ENCODE measurements around the gene CFP.

The CFP gene

GRCh38 chrX:47633689-47634590, 4.2 kb upstream of the CFP start:
- Histone ChIP-seq H3K27ac (ENCODE audit: low read depth, low read length) (no peak overlapping the region), H3K4me3 (ENCODE audit: low read length) (no peak overlapping the region), H3K9ac (ENCODE audit: low read length) (no peak overlapping the region), H3K4me1 (ENCODE audit: control insufficient read depth, insufficient read depth, low read length) (no peaks in the 10 kb centered on the region), H3K36me3 (ENCODE audit: control insufficient read depth, insufficient read depth, low read length) (no peaks in the 10 kb centered on the region), H3K27me3 (ENCODE audit: control insufficient read depth, insufficient read depth, low read length) (no peaks in the 10 kb centered on the region)

- no peaks in the 10 kb centered on the region for H3K4me1 ChIP-seq (ENCODE audit: control insufficient read depth, insufficient read depth, low read length)
- H3K36me3 ChIP-seq (ENCODE audit: control insufficient read depth, insufficient read depth, low read length): no peaks in the 10 kb centered on the region
- no peak overlapping the region for H3K4me3 ChIP-seq (ENCODE audit: low read length)
- no peaks in the 10 kb centered on the region for H3K27me3 ChIP-seq (ENCODE audit: control insufficient read depth, insufficient read depth, low read length)
- H3K9ac ChIP-seq (ENCODE audit: low read length): no peak overlapping the region
- H3K27ac ChIP-seq (ENCODE audit: low read depth, low read length): no peak overlapping the region
These were observed 2.9 kb upstream of the CFP start for GRCh38 chrX:47632666-47633065.

DNA sequence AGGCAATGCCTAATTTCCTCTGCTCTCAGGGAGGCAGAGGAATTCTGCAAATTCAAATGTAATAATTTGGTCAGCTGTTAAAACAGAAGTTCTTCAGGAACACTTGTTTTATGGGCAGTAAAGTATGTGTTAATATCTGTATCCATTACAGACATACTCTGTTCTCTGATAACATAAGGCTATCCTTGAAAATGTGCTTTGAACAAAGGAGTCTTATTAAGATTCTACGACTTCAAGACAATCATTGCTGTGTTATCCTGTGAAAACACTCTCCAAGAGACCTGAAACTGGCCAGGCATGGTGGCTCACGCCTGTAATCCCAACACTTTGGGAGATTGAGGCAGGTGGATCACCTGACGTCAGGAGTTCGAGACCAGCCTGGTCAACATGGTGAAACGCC, 1.9 kb upstream of the CFP start:
- H3K27me3 ChIP-seq (ENCODE audit: control insufficient read depth, insufficient read depth, low read length): no peaks in the 10 kb centered on the region
- no peak overlapping the region for H3K9ac ChIP-seq (ENCODE audit: low read length)
- H3K36me3 ChIP-seq (ENCODE audit: control insufficient read depth, insufficient read depth, low read length): no peaks in the 10 kb centered on the region
- H3K4me1 ChIP-seq (ENCODE audit: control insufficient read depth, insufficient read depth, low read length): no peaks in the 10 kb centered on the region
- no peak overlapping the region for H3K4me3 ChIP-seq (ENCODE audit: low read length)
- no peak overlapping the region for H3K27ac ChIP-seq (ENCODE audit: low read depth, low read length)

DNA sequence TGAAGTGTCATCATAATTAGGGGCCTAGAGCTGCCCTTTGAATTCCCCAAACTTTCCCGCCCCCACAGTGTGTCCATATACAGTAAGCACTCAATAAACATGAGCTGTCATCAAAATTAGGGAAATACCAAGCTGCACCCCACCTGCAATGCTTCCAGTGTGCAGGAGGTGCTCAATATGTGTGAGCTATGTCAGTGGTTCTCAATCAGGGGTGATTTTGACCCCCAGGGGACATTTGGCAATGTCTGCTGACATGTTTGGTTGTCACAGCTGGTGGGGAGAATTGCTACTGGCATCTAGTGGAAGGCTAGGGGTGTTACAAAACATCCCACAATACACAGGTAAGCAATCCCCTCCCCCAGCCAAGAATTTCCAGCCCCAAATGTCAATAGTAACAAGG, 748 bp downstream of the CFP start:
- Histone ChIP-seq H3K4me1 (ENCODE audit: control insufficient read depth, insufficient read depth, low read length) (no peaks in the 10 kb centered on the region), H3K4me3 (ENCODE audit: low read length) (no peak overlapping the region), H3K36me3 (ENCODE audit: control insufficient read depth, insufficient read depth, low read length) (no peaks in the 10 kb centered on the region), H3K27me3 (ENCODE audit: control insufficient read depth, insufficient read depth, low read length) (no peaks in the 10 kb centered on the region), H3K9ac (ENCODE audit: low read length) (no peak overlapping the region), H3K27ac (ENCODE audit: low read depth, low read length) (no peak overlapping the region)

GRCh38 chrX:47625365-47625764, 4.4 kb downstream of the CFP start:
- Histone ChIP-seq H3K4me3 (ENCODE audit: low read length) (no peak overlapping the region), H3K9ac (ENCODE audit: low read length) (no peak overlapping the region), H3K4me1 (ENCODE audit: control insufficient read depth, insufficient read depth, low read length) (no peaks in the 10 kb centered on the region), H3K27me3 (ENCODE audit: control insufficient read depth, insufficient read depth, low read length) (no peaks in the 10 kb centered on the region), H3K36me3 (ENCODE audit: control insufficient read depth, insufficient read depth, low read length) (no peaks in the 10 kb centered on the region), H3K27ac (ENCODE audit: low read depth, low read length) (no peak overlapping the region)

GRCh38 chrX:47623540-47624027, 6.1 kb downstream of the CFP start:
- H3K36me3 ChIP-seq (ENCODE audit: control insufficient read depth, insufficient read depth, low read length): no peaks in the 10 kb centered on the region
- H3K9ac ChIP-seq (ENCODE audit: low read length): no peak overlapping the region
- peak overlapping the region; percentile 32 for H3K4me3 ChIP-seq (ENCODE audit: low read length)
- H3K27ac ChIP-seq (ENCODE audit: low read depth, low read length): no peak overlapping the region
- no peaks in the 10 kb centered on the region for H3K4me1 ChIP-seq (ENCODE audit: control insufficient read depth, insufficient read depth, low read length)
- no peaks in the 10 kb centered on the region for H3K27me3 ChIP-seq (ENCODE audit: control insufficient read depth, insufficient read depth, low read length)

- no peak overlapping the region for H3K9ac ChIP-seq (ENCODE audit: low read length)
- H3K27me3 ChIP-seq (ENCODE audit: control insufficient read depth, insufficient read depth, low read length): no peaks in the 10 kb centered on the region
- H3K4me3 ChIP-seq (ENCODE audit: low read length): no peak overlapping the region
- H3K36me3 ChIP-seq (ENCODE audit: control insufficient read depth, insufficient read depth, low read length): no peaks in the 10 kb centered on the region
- H3K4me1 ChIP-seq (ENCODE audit: control insufficient read depth, insufficient read depth, low read length): no peaks in the 10 kb centered on the region
- no peak overlapping the region for H3K27ac ChIP-seq (ENCODE audit: low read depth, low read length)
These were observed 7.9 kb downstream of the CFP start for GRCh38 chrX:47621851-47622250.

DNA sequence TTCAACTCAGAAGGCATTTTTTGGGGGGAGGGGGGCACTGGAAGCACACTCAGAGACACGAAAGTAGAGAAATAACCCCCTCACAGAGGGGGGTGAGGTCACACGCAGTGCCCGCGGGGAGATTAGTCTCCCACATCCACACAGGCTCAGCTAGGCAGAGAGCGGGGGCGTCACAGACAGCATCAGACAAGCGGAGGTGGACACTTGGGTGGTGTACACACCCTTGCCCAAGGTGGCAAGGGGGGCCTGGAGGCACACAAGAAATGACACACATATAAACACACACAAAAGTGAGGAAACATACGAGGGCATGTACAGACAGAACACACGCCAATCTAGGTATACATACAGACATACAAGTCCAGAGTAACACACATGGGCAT, 9.4 kb downstream of the CFP start:
- Histone ChIP-seq H3K27me3 (ENCODE audit: control insufficient read depth, insufficient read depth, low read length) (no peaks in the 10 kb centered on the region), H3K9ac (ENCODE audit: low read length) (no peak overlapping the region), H3K4me1 (ENCODE audit: control insufficient read depth, insufficient read depth, low read length) (no peaks in the 10 kb centered on the region), H3K36me3 (ENCODE audit: control insufficient read depth, insufficient read depth, low read length) (no peaks in the 10 kb centered on the region), H3K27ac (ENCODE audit: low read depth, low read length) (no peak overlapping the region), H3K4me3 (ENCODE audit: low read length) (no peak overlapping the region)

DNA sequence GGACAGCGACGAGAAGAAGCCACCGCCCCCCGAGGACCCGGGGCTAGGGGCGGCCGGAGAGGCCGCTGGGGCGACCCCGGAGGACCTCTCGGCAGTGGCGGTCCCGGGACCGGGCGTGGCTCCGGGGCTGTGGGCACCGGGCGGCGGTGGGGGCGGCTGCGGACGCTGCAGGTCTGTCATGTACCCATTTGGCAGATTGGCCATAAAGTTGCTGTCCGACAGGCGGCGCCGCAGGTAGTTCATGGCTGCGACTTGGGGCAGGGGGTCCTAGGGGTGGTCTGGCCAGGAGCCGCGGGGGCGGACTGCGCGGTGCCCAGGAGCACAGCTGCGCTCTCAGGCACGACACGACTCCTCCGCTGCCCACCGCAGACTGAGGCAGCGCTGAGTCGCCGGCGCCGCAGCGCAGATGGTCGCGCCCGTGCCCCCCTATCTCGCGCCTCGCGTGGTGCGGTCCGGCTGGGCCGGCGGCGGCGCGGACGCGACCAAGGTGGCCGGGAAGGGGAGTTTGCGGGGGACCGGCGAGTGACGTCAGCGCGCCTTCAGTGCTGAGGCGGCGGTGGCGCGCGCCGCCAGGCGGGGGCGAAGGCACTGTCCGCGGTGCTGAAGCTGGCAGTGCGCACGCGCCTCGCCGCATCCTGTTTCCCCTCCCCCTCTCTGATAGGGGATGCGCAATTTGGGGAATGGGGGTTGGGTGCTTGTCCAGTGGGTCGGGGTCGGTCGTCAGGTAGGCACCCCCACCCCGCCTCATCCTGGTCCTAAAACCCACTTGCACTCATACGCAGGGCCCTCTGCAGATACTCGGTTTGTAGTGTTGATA, 10.0 kb downstream of the CFP start, which contains the start of gene SYN1:
Gene SYN1 (minus strand): TSS at position 372 of the 817 bp plus-strand sequence. CDS start 129 bp downstream, at position 243.
- Histone ChIP-seq H3K27me3 (ENCODE audit: control insufficient read depth, insufficient read depth, low read length) (no peaks in the 10 kb centered on the region), H3K4me1 (ENCODE audit: control insufficient read depth, insufficient read depth, low read length) (no peaks in the 10 kb centered on the region), H3K27ac (ENCODE audit: low read depth, low read length) (no peak within 1 kb of the TSS), H3K36me3 (ENCODE audit: control insufficient read depth, insufficient read depth, low read length) (no peaks in the 10 kb centered on the region), H3K4me3 (ENCODE audit: low read length) (peak within 1 kb of the TSS; percentile 52), H3K9ac (ENCODE audit: low read length) (no peak within 1 kb of the TSS)

DNA sequence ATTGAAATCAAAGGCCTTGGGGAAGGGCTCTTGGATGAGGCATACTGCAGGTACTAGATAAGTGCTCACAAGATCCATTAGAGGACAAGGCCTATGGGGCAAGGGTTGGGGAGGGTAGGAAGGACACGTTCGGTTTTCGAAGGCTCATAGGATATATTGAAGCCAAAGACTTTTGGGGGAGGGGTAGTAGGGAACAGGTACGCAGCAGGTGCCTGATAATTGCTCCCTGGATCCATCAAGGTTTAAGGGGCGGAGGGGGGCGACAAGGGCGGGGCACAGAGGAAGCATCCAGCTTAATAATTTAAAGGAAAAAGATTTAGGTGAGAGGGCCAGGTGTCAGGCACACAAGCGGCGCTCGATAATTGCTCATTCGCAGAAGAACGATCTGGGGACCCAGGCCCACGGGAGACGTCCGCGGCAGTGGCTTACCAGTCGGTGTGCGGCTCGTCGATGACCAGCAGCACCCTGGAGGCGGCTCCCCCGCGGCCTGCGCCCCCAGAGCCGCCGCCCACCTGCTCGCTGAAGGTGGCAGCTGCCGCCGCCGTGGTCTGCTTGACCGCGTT, 10.7 kb downstream of the CFP start:
- Histone ChIP-seq H3K36me3 (ENCODE audit: control insufficient read depth, insufficient read depth, low read length) (no peaks in the 10 kb centered on the region), H3K27me3 (ENCODE audit: control insufficient read depth, insufficient read depth, low read length) (no peaks in the 10 kb centered on the region), H3K4me1 (ENCODE audit: control insufficient read depth, insufficient read depth, low read length) (no peaks in the 10 kb centered on the region), H3K27ac (ENCODE audit: low read depth, low read length) (no peak overlapping the region), H3K9ac (ENCODE audit: low read length) (no peak overlapping the region), H3K4me3 (ENCODE audit: low read length) (no peak overlapping the region)

GRCh38 chrX:47614618-47615017, 15.1 kb downstream of the CFP start:
- no peak overlapping the region for H3K9ac ChIP-seq (ENCODE audit: low read length)
- H3K27ac ChIP-seq (ENCODE audit: low read depth, low read length): no peak overlapping the region
- no peaks in the 10 kb centered on the region for H3K27me3 ChIP-seq (ENCODE audit: control insufficient read depth, insufficient read depth, low read length)
- H3K4me1 ChIP-seq (ENCODE audit: control insufficient read depth, insufficient read depth, low read length): no peaks in the 10 kb centered on the region
- no peak overlapping the region for H3K4me3 ChIP-seq (ENCODE audit: low read length)
- no peaks in the 10 kb centered on the region for H3K36me3 ChIP-seq (ENCODE audit: control insufficient read depth, insufficient read depth, low read length)

- H3K4me1 ChIP-seq (ENCODE audit: control insufficient read depth, insufficient read depth, low read length): no peaks in the 10 kb centered on the region
- no peak overlapping the region for H3K27ac ChIP-seq (ENCODE audit: low read depth, low read length)
- no peaks in the 10 kb centered on the region for H3K36me3 ChIP-seq (ENCODE audit: control insufficient read depth, insufficient read depth, low read length)
- no peak overlapping the region for H3K4me3 ChIP-seq (ENCODE audit: low read length)
- H3K27me3 ChIP-seq (ENCODE audit: control insufficient read depth, insufficient read depth, low read length): no peaks in the 10 kb centered on the region
- H3K9ac ChIP-seq (ENCODE audit: low read length): no peak overlapping the region
These were observed 16.6 kb downstream of the CFP start for GRCh38 chrX:47613082-47613481.

Measured in rectal smooth muscle tissue (tissue), 1 donor.